Neural cell (in vitro differentiated cells): ENCODE measurements around the gene NOG. TPM values are rescaled to one million over a fixed set of nuclear protein-coding genes. Genes with fewer than 3 reads are reported as not detected.

Experiments used
- H2AFZ ChIP-seq: fragments of 200-600, 300-800 bp; sonication (generic), shearing (Covaris generic); 2 replicates; pipeline ENCODE4 v1.6.0; 2014; ENCODE audit warnings: low read depth, mild to moderate bottlenecking, antibody characterized with exemption, low read length, moderate library complexity
- H3F3A ChIP-seq: fragments of 200-600 bp; shearing (Covaris generic); 2 replicates; pipeline ENCODE4 v1.6.1; 2016; ENCODE audit warnings: mild to moderate bottlenecking, moderate library complexity, mixed read lengths, antibody characterized with exemption, low read length; ENCODE audit not compliant: insufficient read depth, poor library complexity, severe bottlenecking
- H3K27ac ChIP-seq: fragments of 200-600, 300-800 bp; sonication (generic), shearing (Covaris generic); 2 replicates; pipeline ENCODE4 v1.5.1; 2014; ENCODE audit warnings: mild to moderate bottlenecking, low read length, moderate library complexity
- H3K27me3 ChIP-seq: fragments of 300-800, 200-600 bp; sonication (generic), shearing (Covaris generic); 2 replicates; pipeline ENCODE4 v1.6.0; 2014; ENCODE audit warnings: mild to moderate bottlenecking, low read depth, low read length, moderate library complexity; ENCODE audit not compliant: insufficient read depth
- H3K36me3 ChIP-seq: fragments of 300-800, 200-600 bp; sonication (generic), shearing (Covaris generic); 2 replicates; pipeline ENCODE4 v1.5.1; 2014; ENCODE audit warnings: mild to moderate bottlenecking, antibody characterized with exemption, low read length, moderate library complexity; ENCODE audit not compliant: insufficient read depth
- H3K4me2 ChIP-seq: fragments of 300-800, 200-600 bp; sonication (generic), shearing (Covaris generic); 2 replicates; pipeline ENCODE4 v1.6.0; 2014; ENCODE audit warnings: mild to moderate bottlenecking, low read length
- H3K4me3 ChIP-seq: fragments of 300-800, 200-600 bp; sonication (generic), shearing (Covaris generic); 2 replicates; pipeline ENCODE4 v1.5.1; 2014; ENCODE audit warnings: mild to moderate bottlenecking, low read length, moderate library complexity
- H3K79me2 ChIP-seq: fragments of 200-600 bp; shearing (Covaris generic); replicated peaks from 2 replicates; pipeline ENCODE4 v1.6.0; 2014; ENCODE audit warnings: mild to moderate bottlenecking, low read length, moderate library complexity; ENCODE audit not compliant: insufficient read depth
- H3K9ac ChIP-seq: fragments of 300-800, 200-600 bp; sonication (generic), shearing (Covaris generic); 2 replicates; pipeline ENCODE4 v1.6.1; 2016; ENCODE audit warnings: mild to moderate bottlenecking, low read length, mixed read lengths
- H3K9me2 ChIP-seq: fragments of 200-600 bp; shearing (Covaris generic); 2 replicates; pipeline ENCODE4 v1.6.1; 2016; ENCODE audit warnings: mild to moderate bottlenecking, low read length, mixed read lengths; ENCODE audit not compliant: insufficient read depth
- H3K9me3 ChIP-seq: fragments of 200-600, 300-800 bp; sonication (generic), shearing (Covaris generic); 2 replicates; pipeline ENCODE4 v1.6.1; 2016; ENCODE audit warnings: mild to moderate bottlenecking, mixed run types, low read length, moderate library complexity, mixed read lengths
- H4K20me1 ChIP-seq: fragments of 200-600 bp; shearing (Covaris generic); 2 replicates; pipeline ENCODE4 v1.6.1; 2016; ENCODE audit warnings: mild to moderate bottlenecking, mixed run types; ENCODE audit not compliant: insufficient read depth
- EP300 ChIP-seq: fragments of 450-650 bp; conservative IDR thresholded peaks from 2 replicates; pipeline ENCODE4 v1.6.1; 2014; ENCODE audit warnings: antibody characterized with exemption, mild to moderate bottlenecking, moderate library complexity; ENCODE audit not compliant: poor library complexity, severe bottlenecking
- EZH2 ChIP-seq: fragments of 200-600, 300-800 bp; shearing (Covaris generic), sonication (generic); IDR thresholded peaks from 2 replicates; pipeline ENCODE4 v1.6.1; 2014; ENCODE audit warnings: antibody characterized with exemption, low read length, borderline replicate concordance, mild to moderate bottlenecking; ENCODE audit not compliant: insufficient read depth, poor library complexity, severe bottlenecking
- MXI1 ChIP-seq: fragments of 450-650 bp; conservative IDR thresholded peaks from 2 replicates; pipeline ENCODE4 v1.6.1; 2014; ENCODE audit warnings: antibody characterized with exemption, mild to moderate bottlenecking; ENCODE audit not compliant: poor library complexity, severe bottlenecking
- POLR2AphosphoS5 ChIP-seq: IDR thresholded peaks from 2 replicates; pipeline ENCODE4 v1.6.1; 2012
- RAD21 ChIP-seq: fragments of 450-650 bp; conservative IDR thresholded peaks from 2 replicates; pipeline ENCODE4 v1.6.1; 2014; ENCODE audit warnings: antibody characterized with exemption, mild to moderate bottlenecking, moderate library complexity
- SMC3 ChIP-seq: fragments of 450-650 bp; conservative IDR thresholded peaks from 2 replicates; pipeline ENCODE4 v1.6.1; 2014; ENCODE audit warnings: antibody characterized with exemption, mild to moderate bottlenecking, moderate library complexity; ENCODE audit not compliant: poor library complexity
- TAF1 ChIP-seq: IDR thresholded peaks from 2 replicates; pipeline ENCODE4 v1.6.1; 2012; ENCODE audit warnings: low read depth
- polyA plus RNA-seq: library from polyadenylated mRNA; depleted of rRNA; stranded (reverse); fragments of >200 nt; gene quantifications from 2 replicates; pipeline ENCODE4 v1.2.3, GENCODE V29; 2014
- small RNA-seq, 3 experiments: library from RNA; depleted of rRNA; stranded (forward); fragments of <200 nt; gene quantifications; one replicate each; pipeline ENCODE3, GENCODE V24; 2012
- TF ChIP-seq, protein P1 (sequence below): IDR thresholded peaks from 2 replicates; pipeline ENCODE4 v1.6.1; 2012; ENCODE audit warnings: borderline replicate concordance
- TF ChIP-seq, protein P2 (sequence below): fragments of 450-650 bp; IDR thresholded peaks from 2 replicates; pipeline ENCODE4 v1.5.1; 2014; ENCODE audit warnings: antibody characterized with exemption, mild to moderate bottlenecking, moderate library complexity; ENCODE audit not compliant: poor library complexity, severe bottlenecking

NOG gene
- polyA plus RNA-seq, 1 donor from 2014 or later: 0.82 TPM

DNA sequence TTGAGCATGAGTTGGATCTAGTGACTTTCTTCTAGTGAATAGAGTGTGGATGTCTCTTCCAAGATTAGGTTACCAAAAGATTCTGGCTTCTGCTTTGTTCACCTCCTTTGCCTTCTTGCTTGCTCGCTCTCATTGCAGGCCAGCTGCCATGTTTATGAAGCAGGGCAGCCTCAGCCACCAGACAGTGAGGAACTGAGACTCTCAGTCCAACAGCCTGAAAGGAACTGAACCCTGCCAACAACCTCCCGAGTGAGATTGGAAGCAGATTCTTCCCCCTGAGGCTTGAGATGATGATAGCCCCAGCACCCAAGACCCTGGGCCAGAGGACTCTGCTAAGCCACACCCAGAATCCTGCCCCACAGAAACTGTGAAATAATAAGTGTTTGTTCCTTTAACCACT lies 48.4 kb downstream of the NOG start:
- TF ChIP-seq TAF1 (no peak), RAD21 (no peak), EP300 (no peak), POLR2AphosphoS5 (no peak), MXI1 (no peak), SMC3 (no peak), EZH2 (no peak)
- Histone ChIP-seq H3K36me3 (no peaks in the 10 kb centered on the region), H4K20me1 (no peaks in the 10 kb centered on the region), H3K27ac (no peak overlapping the region), H3K4me3 (no peak overlapping the region), H3K9me3 (no peaks in the 10 kb centered on the region), H3K9me2 (no peaks in the 10 kb centered on the region), H3K4me2 (no peak overlapping the region), H3K27me3 (no peaks in the 10 kb centered on the region), H3K79me2 (no peaks in the 10 kb centered on the region), H3K9ac (no peak overlapping the region), H3F3A (no peaks in the 10 kb centered on the region), H2AFZ (no peak overlapping the region)

DNA sequence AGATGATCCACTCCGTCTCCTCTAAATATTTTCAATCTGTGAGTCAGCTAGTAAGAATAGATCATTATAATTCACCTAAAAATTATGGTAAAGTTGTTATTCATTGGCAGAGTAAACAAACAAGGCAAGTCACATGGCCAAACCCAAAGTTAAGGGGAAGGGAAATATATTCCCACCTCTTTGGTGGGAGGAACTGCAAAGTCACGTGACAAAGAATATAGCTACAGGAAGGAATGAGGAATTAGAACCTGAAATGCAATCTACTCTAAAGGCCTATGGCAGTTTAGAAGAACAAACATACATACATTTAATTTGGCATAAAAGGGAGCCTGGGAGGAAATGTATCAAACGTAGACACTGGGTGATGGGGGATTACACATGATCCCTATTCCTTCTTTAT lies 48.9 kb downstream of the NOG start:
- Histone ChIP-seq H3K4me3 (no peak overlapping the region), H3K9ac (no peak overlapping the region), H3K27me3 (no peaks in the 10 kb centered on the region), H4K20me1 (no peaks in the 10 kb centered on the region), H3F3A (no peaks in the 10 kb centered on the region), H3K27ac (no peak overlapping the region), H3K36me3 (no peaks in the 10 kb centered on the region), H3K4me2 (no peak overlapping the region), H3K79me2 (no peaks in the 10 kb centered on the region), H2AFZ (no peak overlapping the region), H3K9me2 (no peaks in the 10 kb centered on the region), H3K9me3 (no peaks in the 10 kb centered on the region)
- TF ChIP-seq TAF1 (no peak), SMC3 (no peak), EP300 (no peak), POLR2AphosphoS5 (no peak), RAD21 (no peak), MXI1 (no peak), EZH2 (no peak)
- TF ChIP-seq, protein P1, sequence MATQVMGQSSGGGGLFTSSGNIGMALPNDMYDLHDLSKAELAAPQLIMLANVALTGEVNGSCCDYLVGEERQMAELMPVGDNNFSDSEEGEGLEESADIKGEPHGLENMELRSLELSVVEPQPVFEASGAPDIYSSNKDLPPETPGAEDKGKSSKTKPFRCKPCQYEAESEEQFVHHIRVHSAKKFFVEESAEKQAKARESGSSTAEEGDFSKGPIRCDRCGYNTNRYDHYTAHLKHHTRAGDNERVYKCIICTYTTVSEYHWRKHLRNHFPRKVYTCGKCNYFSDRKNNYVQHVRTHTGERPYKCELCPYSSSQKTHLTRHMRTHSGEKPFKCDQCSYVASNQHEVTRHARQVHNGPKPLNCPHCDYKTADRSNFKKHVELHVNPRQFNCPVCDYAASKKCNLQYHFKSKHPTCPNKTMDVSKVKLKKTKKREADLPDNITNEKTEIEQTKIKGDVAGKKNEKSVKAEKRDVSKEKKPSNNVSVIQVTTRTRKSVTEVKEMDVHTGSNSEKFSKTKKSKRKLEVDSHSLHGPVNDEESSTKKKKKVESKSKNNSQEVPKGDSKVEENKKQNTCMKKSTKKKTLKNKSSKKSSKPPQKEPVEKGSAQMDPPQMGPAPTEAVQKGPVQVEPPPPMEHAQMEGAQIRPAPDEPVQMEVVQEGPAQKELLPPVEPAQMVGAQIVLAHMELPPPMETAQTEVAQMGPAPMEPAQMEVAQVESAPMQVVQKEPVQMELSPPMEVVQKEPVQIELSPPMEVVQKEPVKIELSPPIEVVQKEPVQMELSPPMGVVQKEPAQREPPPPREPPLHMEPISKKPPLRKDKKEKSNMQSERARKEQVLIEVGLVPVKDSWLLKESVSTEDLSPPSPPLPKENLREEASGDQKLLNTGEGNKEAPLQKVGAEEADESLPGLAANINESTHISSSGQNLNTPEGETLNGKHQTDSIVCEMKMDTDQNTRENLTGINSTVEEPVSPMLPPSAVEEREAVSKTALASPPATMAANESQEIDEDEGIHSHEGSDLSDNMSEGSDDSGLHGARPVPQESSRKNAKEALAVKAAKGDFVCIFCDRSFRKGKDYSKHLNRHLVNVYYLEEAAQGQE: no peak
- TF ChIP-seq, protein P2, sequence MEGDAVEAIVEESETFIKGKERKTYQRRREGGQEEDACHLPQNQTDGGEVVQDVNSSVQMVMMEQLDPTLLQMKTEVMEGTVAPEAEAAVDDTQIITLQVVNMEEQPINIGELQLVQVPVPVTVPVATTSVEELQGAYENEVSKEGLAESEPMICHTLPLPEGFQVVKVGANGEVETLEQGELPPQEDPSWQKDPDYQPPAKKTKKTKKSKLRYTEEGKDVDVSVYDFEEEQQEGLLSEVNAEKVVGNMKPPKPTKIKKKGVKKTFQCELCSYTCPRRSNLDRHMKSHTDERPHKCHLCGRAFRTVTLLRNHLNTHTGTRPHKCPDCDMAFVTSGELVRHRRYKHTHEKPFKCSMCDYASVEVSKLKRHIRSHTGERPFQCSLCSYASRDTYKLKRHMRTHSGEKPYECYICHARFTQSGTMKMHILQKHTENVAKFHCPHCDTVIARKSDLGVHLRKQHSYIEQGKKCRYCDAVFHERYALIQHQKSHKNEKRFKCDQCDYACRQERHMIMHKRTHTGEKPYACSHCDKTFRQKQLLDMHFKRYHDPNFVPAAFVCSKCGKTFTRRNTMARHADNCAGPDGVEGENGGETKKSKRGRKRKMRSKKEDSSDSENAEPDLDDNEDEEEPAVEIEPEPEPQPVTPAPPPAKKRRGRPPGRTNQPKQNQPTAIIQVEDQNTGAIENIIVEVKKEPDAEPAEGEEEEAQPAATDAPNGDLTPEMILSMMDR: no peak

Small RNA genes within 50 kb of the gene (small RNA-seq; reads per million reads assigned to genes)
- 0 reads per million in 3 experiments for gene RPL39P33

Other genes starting within 250 kb of the NOG start
- 0.15 and 1.5 TPM in 2 replicates for gene C17orf67, start 240.2 kb downstream of the NOG start, polyA plus RNA-seq
- 13.0 and 16.6 TPM in 2 replicates for gene DGKE, start 240.5 kb downstream of the NOG start, polyA plus RNA-seq